Measurements from ENCODE around the gene DBP.

DNA sequence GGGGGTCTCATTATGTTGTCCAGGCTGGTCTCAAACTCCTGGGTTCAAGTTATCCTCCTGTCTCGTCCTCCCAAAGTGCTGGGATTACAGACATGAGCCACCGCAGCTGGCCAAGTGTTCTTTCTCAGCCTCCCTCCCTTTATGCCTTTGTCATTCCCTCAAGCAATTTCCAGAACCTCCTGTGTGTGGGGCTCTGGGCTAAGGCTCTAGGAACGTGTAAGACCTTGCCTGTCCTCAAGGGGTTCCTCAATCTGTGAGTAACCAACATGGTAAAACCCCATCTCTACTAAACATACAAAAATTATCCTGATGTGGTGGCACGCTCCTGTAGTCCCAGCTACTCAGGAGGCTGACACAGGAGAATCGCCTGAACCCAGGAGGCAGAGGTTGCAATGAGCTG is 46.2 kb downstream of the DBP start:
- TF ChIP-seq, protein P1, sequence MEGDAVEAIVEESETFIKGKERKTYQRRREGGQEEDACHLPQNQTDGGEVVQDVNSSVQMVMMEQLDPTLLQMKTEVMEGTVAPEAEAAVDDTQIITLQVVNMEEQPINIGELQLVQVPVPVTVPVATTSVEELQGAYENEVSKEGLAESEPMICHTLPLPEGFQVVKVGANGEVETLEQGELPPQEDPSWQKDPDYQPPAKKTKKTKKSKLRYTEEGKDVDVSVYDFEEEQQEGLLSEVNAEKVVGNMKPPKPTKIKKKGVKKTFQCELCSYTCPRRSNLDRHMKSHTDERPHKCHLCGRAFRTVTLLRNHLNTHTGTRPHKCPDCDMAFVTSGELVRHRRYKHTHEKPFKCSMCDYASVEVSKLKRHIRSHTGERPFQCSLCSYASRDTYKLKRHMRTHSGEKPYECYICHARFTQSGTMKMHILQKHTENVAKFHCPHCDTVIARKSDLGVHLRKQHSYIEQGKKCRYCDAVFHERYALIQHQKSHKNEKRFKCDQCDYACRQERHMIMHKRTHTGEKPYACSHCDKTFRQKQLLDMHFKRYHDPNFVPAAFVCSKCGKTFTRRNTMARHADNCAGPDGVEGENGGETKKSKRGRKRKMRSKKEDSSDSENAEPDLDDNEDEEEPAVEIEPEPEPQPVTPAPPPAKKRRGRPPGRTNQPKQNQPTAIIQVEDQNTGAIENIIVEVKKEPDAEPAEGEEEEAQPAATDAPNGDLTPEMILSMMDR (IDR thresholded peaks at IDR 0.05 in 8 of 11, conservative IDR thresholded peaks at IDR 0.05 in 3 of 11) = no peak
- no peak for TF ChIP-seq POLR2AphosphoS5 (IDR thresholded peaks at IDR 0.05)
- no peak for TF ChIP-seq POLR2A (IDR thresholded peaks at IDR 0.05)

Data from spleen (tissue), 7 donors.